ENCODE results near the gene NDUFS8.

NDUFS8 gene

GRCh38 chr11:68057807-68058206 lies 27.3 kb downstream of the NDUFS8 start:
- Histone ChIP-seq H3K4me2 (no peak overlapping the region), H3K4me3 (IDR thresholded peaks at IDR 0.05; ENCODE audit: insufficient read depth, low read depth, low read length) (no peak overlapping the region), H4K20me1 (ENCODE audit: insufficient read depth) (no peaks in the 10 kb centered on the region), H3K36me3 (ENCODE audit: insufficient read depth) (peaks cover 3% of the 10 kb centered on the region; the same call in 1 of the 2 replicates), H3K79me2 (ENCODE audit: insufficient read depth, low read depth) (no peaks in the 10 kb centered on the region), H3K9ac (no peak overlapping the region), H2AFZ (ENCODE audit: low read depth) (no peak overlapping the region), H3K4me1 (ENCODE audit: low read depth, poor library complexity, severe bottlenecking) (no peaks in the 10 kb centered on the region), H3K27me3 (ENCODE audit: insufficient read depth, low read depth) (no peaks in the 10 kb centered on the region), H3K27ac (no peak overlapping the region)
- no peak for TF ChIP-seq CTCF (conservative IDR thresholded peaks at IDR 0.05; ENCODE audit: low read depth, low read length)

- H3K4me1 ChIP-seq (ENCODE audit: low read depth, poor library complexity, severe bottlenecking), result no peaks in the 10 kb centered on the region
- no peak overlapping the region for H3K27ac ChIP-seq
- no peak for TF ChIP-seq CTCF (conservative IDR thresholded peaks at IDR 0.05; ENCODE audit: low read depth, low read length)
- H3K36me3 ChIP-seq (ENCODE audit: insufficient read depth), result peaks cover 3% of the 10 kb centered on the region; the same call in 1 of the 2 replicates
- no peak overlapping the region for H3K9ac ChIP-seq
- H3K4me2 ChIP-seq, result no peak overlapping the region
- H3K4me3 ChIP-seq (IDR thresholded peaks at IDR 0.05; ENCODE audit: insufficient read depth, low read depth, low read length), result no peak overlapping the region
- no peaks in the 10 kb centered on the region for H3K27me3 ChIP-seq (ENCODE audit: insufficient read depth, low read depth)
- H4K20me1 ChIP-seq (ENCODE audit: insufficient read depth), result no peaks in the 10 kb centered on the region
- no peak overlapping the region for H2AFZ ChIP-seq (ENCODE audit: low read depth)
- H3K79me2 ChIP-seq (ENCODE audit: insufficient read depth, low read depth), result no peaks in the 10 kb centered on the region
Observed at GRCh38 chr11:68061508-68061907, 31.0 kb downstream of the NDUFS8 start.

GRCh38 chr11:68064926-68065325 lies 34.4 kb downstream of the NDUFS8 start:
- Histone ChIP-seq H3K27me3 (ENCODE audit: insufficient read depth, low read depth) (no peaks in the 10 kb centered on the region), H3K27ac (no peak overlapping the region), H2AFZ (ENCODE audit: low read depth) (no peak overlapping the region), H3K79me2 (ENCODE audit: insufficient read depth, low read depth) (no peaks in the 10 kb centered on the region), H3K4me1 (ENCODE audit: low read depth, poor library complexity, severe bottlenecking) (no peaks in the 10 kb centered on the region), H3K4me2 (no peak overlapping the region), H3K9ac (no peak overlapping the region), H4K20me1 (ENCODE audit: insufficient read depth) (no peaks in the 10 kb centered on the region), H3K4me3 (IDR thresholded peaks at IDR 0.05; ENCODE audit: insufficient read depth, low read depth, low read length) (no peak overlapping the region), H3K36me3 (ENCODE audit: insufficient read depth) (peaks cover 3% of the 10 kb centered on the region; the same call in 1 of the 2 replicates)
- no peak for TF ChIP-seq CTCF (conservative IDR thresholded peaks at IDR 0.05; ENCODE audit: low read depth, low read length)

GRCh38 chr11:68065841-68066240 lies 35.4 kb downstream of the NDUFS8 start:
- peaks cover 3% of the 10 kb centered on the region; the same call in 1 of the 2 replicates for H3K36me3 ChIP-seq (ENCODE audit: insufficient read depth)
- H3K27ac ChIP-seq, result no peak overlapping the region

More at GRCh38 chr11:68065841-68066240, 35.4 kb downstream of the NDUFS8 start:
- H3K4me3 ChIP-seq (IDR thresholded peaks at IDR 0.05; ENCODE audit: insufficient read depth, low read depth, low read length), result no peak overlapping the region
- H3K27me3 ChIP-seq (ENCODE audit: insufficient read depth, low read depth), result no peaks in the 10 kb centered on the region
- H3K79me2 ChIP-seq (ENCODE audit: insufficient read depth, low read depth), result no peaks in the 10 kb centered on the region
- H3K4me1 ChIP-seq (ENCODE audit: low read depth, poor library complexity, severe bottlenecking), result no peaks in the 10 kb centered on the region
- H2AFZ ChIP-seq (ENCODE audit: low read depth), result no peak overlapping the region
- no peaks in the 10 kb centered on the region for H4K20me1 ChIP-seq (ENCODE audit: insufficient read depth)
- TF ChIP-seq CTCF (conservative IDR thresholded peaks at IDR 0.05; ENCODE audit: low read depth, low read length), result no peak
- H3K9ac ChIP-seq, result no peak overlapping the region
- no peak overlapping the region for H3K4me2 ChIP-seq

All from KMS-11 (cell line).